ENCODE results near the gene TRHDE.

- TF ChIP-seq, protein P1, sequence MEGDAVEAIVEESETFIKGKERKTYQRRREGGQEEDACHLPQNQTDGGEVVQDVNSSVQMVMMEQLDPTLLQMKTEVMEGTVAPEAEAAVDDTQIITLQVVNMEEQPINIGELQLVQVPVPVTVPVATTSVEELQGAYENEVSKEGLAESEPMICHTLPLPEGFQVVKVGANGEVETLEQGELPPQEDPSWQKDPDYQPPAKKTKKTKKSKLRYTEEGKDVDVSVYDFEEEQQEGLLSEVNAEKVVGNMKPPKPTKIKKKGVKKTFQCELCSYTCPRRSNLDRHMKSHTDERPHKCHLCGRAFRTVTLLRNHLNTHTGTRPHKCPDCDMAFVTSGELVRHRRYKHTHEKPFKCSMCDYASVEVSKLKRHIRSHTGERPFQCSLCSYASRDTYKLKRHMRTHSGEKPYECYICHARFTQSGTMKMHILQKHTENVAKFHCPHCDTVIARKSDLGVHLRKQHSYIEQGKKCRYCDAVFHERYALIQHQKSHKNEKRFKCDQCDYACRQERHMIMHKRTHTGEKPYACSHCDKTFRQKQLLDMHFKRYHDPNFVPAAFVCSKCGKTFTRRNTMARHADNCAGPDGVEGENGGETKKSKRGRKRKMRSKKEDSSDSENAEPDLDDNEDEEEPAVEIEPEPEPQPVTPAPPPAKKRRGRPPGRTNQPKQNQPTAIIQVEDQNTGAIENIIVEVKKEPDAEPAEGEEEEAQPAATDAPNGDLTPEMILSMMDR (IDR thresholded peaks at IDR 0.05) = no peak
- no peak for TF ChIP-seq POLR2A (IDR thresholded peaks at IDR 0.05)
These were observed 16.3 kb downstream of the TRHDE start for GRCh38 chr12:72288436-72288835.

Measured in vagina (tissue), 2 donors.